CD14-positive monocyte (primary cell): Measurements from ENCODE around the gene DTL. TPM values are rescaled to one million over a fixed set of nuclear protein-coding genes. Genes with fewer than 3 reads are reported as not detected.
A peak's percentile ranks its signal among the peaks of the same experiment; 100 is the strongest.

Source experiments
- DNase-seq, 3 donors: peaks; one replicate each; pipeline ENCODE4 v3.0.0-alpha.2; 2011 to 2022
- H2AFZ ChIP-seq: 2 replicates; pipeline ENCODE4 v1.6.0; 2012; ENCODE audit warnings: mild to moderate bottlenecking, low read depth, low read length, inconsistent platforms; ENCODE audit not compliant: insufficient read depth, poor library complexity, severe bottlenecking
- H3K27ac ChIP-seq, 2 donors: 1 replicate in 1 of 2; 2 replicates in 1 of 2; pipeline ENCODE4 v1.5.1; 2012 to 2013; ENCODE audit warnings: low read length in 2 of 2, control low read depth in 1 of 2, inconsistent platforms in 1 of 2, low read depth in 1 of 2, mild to moderate bottlenecking in 1 of 2
- H3K27me3 ChIP-seq, 2 donors: one replicate each; pipeline versions ENCODE4 v1.6.0 to v1.6.1; 2011 to 2013; ENCODE audit warnings: low read length in 2 of 2; ENCODE audit not compliant: control insufficient read depth in 2 of 2, insufficient read depth in 2 of 2
- H3K36me3 ChIP-seq, 2 donors: replicated peaks in 1 of 2; 1 replicate in 1 of 2; 2 replicates in 1 of 2; pipeline versions ENCODE4 v1.5.1 to v1.6.1; 2012 to 2013; ENCODE audit warnings: low read length in 2 of 2, control low read depth in 1 of 2, inconsistent platforms in 1 of 2, mild to moderate bottlenecking in 1 of 2; ENCODE audit not compliant: insufficient read depth in 2 of 2, control insufficient read depth in 1 of 2
- H3K4me1 ChIP-seq, 2 donors: 1 replicate in 1 of 2; 2 replicates in 1 of 2; pipeline versions ENCODE4 v1.5.1 to v1.6.1; 2012 to 2013; ENCODE audit warnings: low read length in 2 of 2, control low read depth in 1 of 2, inconsistent platforms in 1 of 2, mild to moderate bottlenecking in 1 of 2, moderate library complexity in 1 of 2; ENCODE audit not compliant: insufficient read depth in 2 of 2, control insufficient read depth in 1 of 2
- H3K4me2 ChIP-seq: replicated peaks from 2 replicates; pipeline ENCODE3; 2012; ENCODE audit warnings: low read length, moderate library complexity, mild to moderate bottlenecking; ENCODE audit not compliant: poor library complexity, severe bottlenecking; ENCODE audit errors: extremely low read depth
- H3K4me3 ChIP-seq, 3 experiments: fragments of 200-600 bp in 1 of 3; sonication (generic) in 1 of 3; replicated peaks in 1 of 3; 1 replicate in 2 of 3; 2 replicates in 1 of 3; pipeline ENCODE4 v1.5.1; 2011 to 2013; ENCODE audit warnings: low read length in 3 of 3, mild to moderate bottlenecking in 3 of 3, control low read depth in 2 of 3, low read depth in 2 of 3, inconsistent platforms in 1 of 3, moderate library complexity in 1 of 3
- H3K79me2 ChIP-seq: 2 replicates; pipeline ENCODE4 v1.6.0; 2012; ENCODE audit warnings: mild to moderate bottlenecking, control low read depth, inconsistent platforms, low read length, moderate library complexity; ENCODE audit not compliant: insufficient read depth
- H3K9ac ChIP-seq: 2 replicates; pipeline ENCODE4 v1.6.0; 2017; ENCODE audit warnings: low read length, mild to moderate bottlenecking; ENCODE audit not compliant: insufficient read depth, poor library complexity, severe bottlenecking
- H3K9me3 ChIP-seq, 2 donors: replicated peaks in 1 of 2; 1 replicate in 1 of 2; 2 replicates in 1 of 2; pipeline versions ENCODE4 v1.5.1 to v1.6.1; 2012 to 2013; ENCODE audit warnings: low read length in 2 of 2, control low read depth in 1 of 2; ENCODE audit not compliant: control insufficient read depth in 1 of 2, insufficient read depth in 1 of 2
- H4K20me1 ChIP-seq: 2 replicates; pipeline ENCODE4 v1.6.0; 2012; ENCODE audit warnings: mild to moderate bottlenecking, low read length, control low read depth, moderate library complexity; ENCODE audit not compliant: insufficient read depth
- H3K27ac Mint-ChIP-seq, 7 donors: one replicate each; pipeline ENCODE4 v1.8.0; 2020; ENCODE audit warnings: mild to moderate bottlenecking in 7 of 7, mixed read lengths in 7 of 7, moderate library complexity in 6 of 7, inconsistent platforms in 2 of 7
- H3K27me3 Mint-ChIP-seq, 3 donors: one replicate each; pipeline ENCODE4 v1.8.0; 2021 to 2022; ENCODE audit warnings: low read depth in 3 of 3, mild to moderate bottlenecking in 3 of 3, mixed read lengths in 3 of 3, moderate library complexity in 3 of 3, inconsistent platforms in 1 of 3
- H3K36me3 Mint-ChIP-seq, 2 donors: one replicate each; pipeline ENCODE4 v1.8.0; 2020; ENCODE audit warnings: mixed read lengths in 2 of 2, inconsistent platforms in 1 of 2, mild to moderate bottlenecking in 1 of 2
- H3K4me1 Mint-ChIP-seq: one replicate; pipeline ENCODE4 v1.8.0; 2020; ENCODE audit warnings: mild to moderate bottlenecking, mixed read lengths
- H3K4me3 Mint-ChIP-seq, 2 donors: one replicate each; pipeline ENCODE4 v1.8.0; 2020; ENCODE audit warnings: mild to moderate bottlenecking in 2 of 2, mixed read lengths in 2 of 2, moderate library complexity in 1 of 2
- H3K9me3 Mint-ChIP-seq, 7 donors: one replicate each; pipeline ENCODE4 v1.8.0; 2020 to 2022; ENCODE audit warnings: mixed read lengths in 7 of 7, mild to moderate bottlenecking in 6 of 7, moderate library complexity in 6 of 7, inconsistent platforms in 2 of 7
- WGBS: methylation state at CpG from one replicate; pipeline ENCODE4 v1.1.5; 2013; ENCODE audit warnings: missing lambda C conversion rate; ENCODE audit not compliant: insufficient coverage; 5-methylcytosine and 5-hydroxymethylcytosine counted together
- intact Hi-C, 2 donors: fragments of 100-400 bp; cut with micrococcal nuclease; formaldehyde crosslinking; loops; one replicate each; pipeline versions ENCODE4 v1.15.0 to v1.15.1; 2023
- polyA plus RNA-seq, 3 donors: library from polyadenylated mRNA; depleted of rRNA in 1 of 3; unstranded in 2 of 3; stranded (reverse) in 1 of 3; fragments of 300-500 nt in 2 of 3; fragments of >200 nt in 1 of 3; fragmentation: Illumina TruSeq in 2 of 3; gene quantifications; 1 replicate in 2 of 3; 2 replicates in 1 of 3; pipeline ENCODE4 v1.2.3, GENCODE V29; 2012 to 2021
- TF ChIP-seq, protein P1 (sequence below): fragments of 200-600 bp; IDR thresholded peaks from one replicate; pipeline ENCODE4 v1.8.0; 2022; ENCODE audit warnings: antibody characterized with exemption, mild to moderate bottlenecking

The DTL gene
- polyA plus RNA-seq, 3 donors = not detected

DNA sequence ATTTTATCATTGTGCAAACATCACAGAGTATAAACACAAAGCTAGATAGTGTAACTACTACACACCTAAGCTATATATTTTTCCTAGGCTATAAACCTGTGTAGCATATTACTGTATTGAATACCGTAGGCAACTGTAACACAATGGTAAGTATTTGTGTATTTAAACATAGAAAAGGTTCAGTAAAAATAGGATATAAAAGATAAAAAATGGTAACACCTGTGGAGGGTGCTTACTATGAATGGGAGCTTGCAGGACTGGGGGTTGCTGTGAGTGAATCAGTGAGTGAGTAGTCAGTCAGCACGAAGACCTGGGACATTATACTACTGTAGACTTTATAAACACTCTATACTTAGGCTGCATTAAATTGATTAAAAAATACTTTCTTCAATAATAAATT, 4.1 kb downstream of the DTL start:
- Mint-ChIP-seq H3K36me3 (peaks cover 2 to 5% of the 10 kb centered on the region in 2 donors), H3K27me3 (no peaks in the 10 kb centered on the region), H3K27ac (no peak overlapping the region), H3K9me3 (no peaks in the 10 kb centered on the region), H3K4me3 (no peak overlapping the region), H3K4me1 (peaks cover 32% of the 10 kb centered on the region)
- H3K79me2 ChIP-seq = peaks cover 88% of the 10 kb centered on the region
- peaks cover under 1 to 3% of the 10 kb centered on the region in 2 donors for H3K36me3 ChIP-seq
- no peaks in the 10 kb centered on the region for H3K27me3 ChIP-seq
- H3K4me3 ChIP-seq = no peak overlapping the region
- H3K4me2 ChIP-seq = no peak overlapping the region
- no peak overlapping the region for H3K9ac ChIP-seq
- no peaks in the 10 kb centered on the region for H4K20me1 ChIP-seq
- TF ChIP-seq, protein P1, sequence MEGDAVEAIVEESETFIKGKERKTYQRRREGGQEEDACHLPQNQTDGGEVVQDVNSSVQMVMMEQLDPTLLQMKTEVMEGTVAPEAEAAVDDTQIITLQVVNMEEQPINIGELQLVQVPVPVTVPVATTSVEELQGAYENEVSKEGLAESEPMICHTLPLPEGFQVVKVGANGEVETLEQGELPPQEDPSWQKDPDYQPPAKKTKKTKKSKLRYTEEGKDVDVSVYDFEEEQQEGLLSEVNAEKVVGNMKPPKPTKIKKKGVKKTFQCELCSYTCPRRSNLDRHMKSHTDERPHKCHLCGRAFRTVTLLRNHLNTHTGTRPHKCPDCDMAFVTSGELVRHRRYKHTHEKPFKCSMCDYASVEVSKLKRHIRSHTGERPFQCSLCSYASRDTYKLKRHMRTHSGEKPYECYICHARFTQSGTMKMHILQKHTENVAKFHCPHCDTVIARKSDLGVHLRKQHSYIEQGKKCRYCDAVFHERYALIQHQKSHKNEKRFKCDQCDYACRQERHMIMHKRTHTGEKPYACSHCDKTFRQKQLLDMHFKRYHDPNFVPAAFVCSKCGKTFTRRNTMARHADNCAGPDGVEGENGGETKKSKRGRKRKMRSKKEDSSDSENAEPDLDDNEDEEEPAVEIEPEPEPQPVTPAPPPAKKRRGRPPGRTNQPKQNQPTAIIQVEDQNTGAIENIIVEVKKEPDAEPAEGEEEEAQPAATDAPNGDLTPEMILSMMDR = no peak
- H3K27ac ChIP-seq = no peak overlapping the region
- intact Hi-C loops = loop anchor here in 1 of 2 donors (10.0 kb wide), 1 partner anchor 355 kb away; no protein-coding TSS in a partner anchor
- no peak overlapping the region for H2AFZ ChIP-seq
- H3K9me3 ChIP-seq = no peaks in the 10 kb centered on the region
- no peak for DNase-seq
- peaks cover 11 to 29% of the 10 kb centered on the region in 2 donors for H3K4me1 ChIP-seq
- WGBS = no CpG with 5 or more reads among the region's 2 CpGs

- Mint-ChIP-seq H3K4me3 (peak overlapping the region; percentile 44 to 54), H3K9me3 (no peaks in the 10 kb centered on the region), H3K27ac (peak overlapping the region in 1 of 7 donors; percentile 69), H3K27me3 (no peaks in the 10 kb centered on the region), H3K4me1 (peaks cover 30% of the 10 kb centered on the region), H3K36me3 (peaks cover 6 to 14% of the 10 kb centered on the region in 2 donors)
- Histone ChIP-seq H3K4me1 (peaks cover 9 to 25% of the 10 kb centered on the region in 2 donors), H3K79me2 (peaks cover 88% of the 10 kb centered on the region), H3K9ac (peak overlapping the region; percentile 4), H3K4me2 (peak overlapping the region; percentile 47), H3K36me3 (peaks cover 3 to 12% of the 10 kb centered on the region in 2 donors), H3K27ac (peak overlapping the region in 1 of 2 donors; percentile 57), H3K9me3 (no peaks in the 10 kb centered on the region), H4K20me1 (no peaks in the 10 kb centered on the region), H3K4me3 (peak overlapping the region in 2 of 3 experiments; percentile 41 to 55), H2AFZ (peak overlapping the region; percentile 69), H3K27me3 (no peaks in the 10 kb centered on the region)
- peak; percentile 3 to 26 (median 7) for DNase-seq
- intact Hi-C loops = no loop called here
- TF ChIP-seq, protein P1 = no peak
- WGBS = 50% methylated on average over 1 of the region's 5 CpGs
These were observed 5.3 kb downstream of the DTL start for GRCh38 chr1:212040629-212041412.
